ENCODE results near the gene NUFIP2. TPM values are rescaled to one million over a fixed set of nuclear protein-coding genes. Genes with fewer than 3 reads are reported as not detected.
"Not testable (repeated sequence)": the region's sequence is repeated elsewhere in the genome, so short reads cannot be mapped to it uniquely, and the experiment has no call there.

NUFIP2 gene
- total and polyA plus RNA-seq, 2 donors (not counting 3 experiments of a cell fraction or from before 2014, with no cell fraction given), result 27.2 to 51.1 TPM

DNA sequence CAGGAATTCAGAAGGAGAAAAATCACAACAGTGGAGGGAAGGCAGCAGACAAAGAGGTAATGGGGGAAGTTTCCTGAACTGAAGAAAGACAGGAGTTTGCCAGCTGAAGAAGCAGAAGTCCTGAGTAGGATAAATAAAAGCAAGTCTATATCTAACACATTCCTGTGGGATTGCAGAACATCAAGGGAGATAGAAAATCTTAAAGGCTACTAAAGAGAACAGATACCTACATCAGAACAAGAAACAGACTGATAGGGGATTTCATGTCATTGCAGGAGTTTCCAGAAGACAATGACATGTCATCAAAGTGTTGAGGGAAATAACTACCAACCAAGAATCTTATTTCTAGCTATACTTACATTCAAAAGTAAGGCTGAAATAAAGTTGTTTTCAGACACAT, 68.6 kb downstream of the NUFIP2 start:
- intact Hi-C loops (cut with micrococcal nuclease) (no loop called here), dilution Hi-C loops (cut with MboI; ENCODE audit: extremely low pct_ligation_motif_present, low sequenced_read_pairs) (no loop called here)
- Histone ChIP-seq H3K9ac (replicated peaks; ENCODE audit: extremely low read depth, insufficient read depth, low read length) (no peak overlapping the region), H2AFZ (ENCODE audit: low read depth, low read length) (no peak overlapping the region), H3K36me3 (ENCODE audit: control insufficient read depth in 2 of 2, extremely low read depth in 1 of 2, insufficient read depth in 2 of 2, low read length in 2 of 2) (no peaks in the 10 kb centered on the region), H3K4me3 (replicated peaks in 1 of 3; ENCODE audit: insufficient read depth in 1 of 3, low read depth in 1 of 3, low read length in 3 of 3) (no peak overlapping the region), H3K4me2 (ENCODE audit: insufficient read depth, low read length) (no peak overlapping the region), H3K27me3 (ENCODE audit: control insufficient read depth in 2 of 2, insufficient read depth in 2 of 2, low read length in 2 of 2) (no peaks in the 10 kb centered on the region), H4K20me1 (replicated peaks; ENCODE audit: control insufficient read depth, extremely low read depth, insufficient read depth, low read length) (no peaks in the 10 kb centered on the region), H3K4me1 (ENCODE audit: control insufficient read depth, extremely low read depth, insufficient read depth, low read length) (no peaks in the 10 kb centered on the region), H3K9me3 (replicated peaks; ENCODE audit: control insufficient read depth, insufficient read depth, low read length) (no peaks in the 10 kb centered on the region), H3K27ac (ENCODE audit: insufficient read depth, low read depth, low read length) (no peak overlapping the region), H3K79me2 (ENCODE audit: control insufficient read depth, insufficient read depth, low read length) (no peaks in the 10 kb centered on the region), H3K9me1 (replicated peaks; ENCODE audit: control insufficient read depth, extremely low read depth, insufficient read depth, low read length) (no peaks in the 10 kb centered on the region)
- FAIRE-seq, result peak; percentile 18
- no peak for DNase-seq (ENCODE audit: low read depth, low spot score)
- CTCF ChIA-PET, result interaction anchor here (0.9 to 3.4 kb wide), 4 partner anchors 16 to 80 kb away, joined by 3 to 11 read pairs (median 6); partner anchors contain the start of gene MYO18A
- BruUV-seq (replicated peaks), result no TSS peak
- POLR2A ChIA-PET, result interaction anchor here (0.6 to 1.2 kb wide), 2 partner anchors 15 to 35 kb away, joined by 4 to 7 read pairs; no protein-coding TSS in a partner anchor
- no peak for TF ChIP-seq POLR2AphosphoS5 (IDR thresholded peaks at IDR 0.05; ENCODE audit: insufficient read depth, low read depth, low read length)
- no peak for TF ChIP-seq GATA2 (IDR thresholded peaks at IDR 0.05; ENCODE audit: insufficient read depth, insufficient read length, low read depth, low read length)
- TF ChIP-seq, protein P1, sequence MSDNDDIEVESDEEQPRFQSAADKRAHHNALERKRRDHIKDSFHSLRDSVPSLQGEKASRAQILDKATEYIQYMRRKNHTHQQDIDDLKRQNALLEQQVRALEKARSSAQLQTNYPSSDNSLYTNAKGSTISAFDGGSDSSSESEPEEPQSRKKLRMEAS (IDR thresholded peaks at IDR 0.05; ENCODE audit: insufficient read depth, insufficient read length), result no peak
- no peak for TF ChIP-seq JUN (IDR thresholded peaks at IDR 0.05; ENCODE audit: borderline replicate concordance, insufficient read depth, insufficient read length, low read depth)
- TF ChIP-seq EZH2 (IDR thresholded peaks at IDR 0.05; ENCODE audit: borderline replicate concordance, low read depth, low read length, severe bottlenecking), result no peak
- TF ChIP-seq, protein P2, sequence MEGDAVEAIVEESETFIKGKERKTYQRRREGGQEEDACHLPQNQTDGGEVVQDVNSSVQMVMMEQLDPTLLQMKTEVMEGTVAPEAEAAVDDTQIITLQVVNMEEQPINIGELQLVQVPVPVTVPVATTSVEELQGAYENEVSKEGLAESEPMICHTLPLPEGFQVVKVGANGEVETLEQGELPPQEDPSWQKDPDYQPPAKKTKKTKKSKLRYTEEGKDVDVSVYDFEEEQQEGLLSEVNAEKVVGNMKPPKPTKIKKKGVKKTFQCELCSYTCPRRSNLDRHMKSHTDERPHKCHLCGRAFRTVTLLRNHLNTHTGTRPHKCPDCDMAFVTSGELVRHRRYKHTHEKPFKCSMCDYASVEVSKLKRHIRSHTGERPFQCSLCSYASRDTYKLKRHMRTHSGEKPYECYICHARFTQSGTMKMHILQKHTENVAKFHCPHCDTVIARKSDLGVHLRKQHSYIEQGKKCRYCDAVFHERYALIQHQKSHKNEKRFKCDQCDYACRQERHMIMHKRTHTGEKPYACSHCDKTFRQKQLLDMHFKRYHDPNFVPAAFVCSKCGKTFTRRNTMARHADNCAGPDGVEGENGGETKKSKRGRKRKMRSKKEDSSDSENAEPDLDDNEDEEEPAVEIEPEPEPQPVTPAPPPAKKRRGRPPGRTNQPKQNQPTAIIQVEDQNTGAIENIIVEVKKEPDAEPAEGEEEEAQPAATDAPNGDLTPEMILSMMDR (IDR thresholded peaks at IDR 0.05; ENCODE audit: extremely low read depth in 1 of 2, insufficient read depth in 1 of 2, low read depth in 1 of 2, low read length in 2 of 2), result no peak
- TF ChIP-seq MYC (IDR thresholded peaks at IDR 0.05; ENCODE audit: low read depth, low read length), result no peak
- no peak for TF ChIP-seq POLR2A (IDR thresholded peaks at IDR 0.05; ENCODE audit: low read depth, low read length)

DNA sequence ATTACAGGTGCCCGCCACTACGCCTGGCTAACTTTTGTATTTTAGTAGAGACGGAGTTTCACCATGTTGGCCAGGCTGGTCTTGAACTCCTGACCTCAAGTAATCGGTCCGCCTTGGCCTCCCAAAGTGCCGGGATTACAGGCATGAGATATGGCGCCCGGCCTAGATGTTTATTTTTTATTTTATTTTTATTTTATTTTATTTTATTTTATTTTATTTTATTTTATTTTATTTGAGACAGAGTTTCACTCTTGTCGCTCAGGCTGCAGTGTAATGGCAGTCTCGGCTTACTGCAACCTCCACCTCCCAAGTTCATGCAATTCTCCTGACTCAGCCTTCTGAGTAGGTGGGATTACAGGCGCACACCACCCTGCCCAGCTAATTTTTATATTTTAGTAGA, 72.6 kb downstream of the NUFIP2 start:
- H4K20me1 ChIP-seq (replicated peaks; ENCODE audit: control insufficient read depth, extremely low read depth, insufficient read depth, low read length); POLR2A ChIA-PET; dilution Hi-C loops (cut with MboI; ENCODE audit: extremely low pct_ligation_motif_present, low sequenced_read_pairs); H3K4me3 ChIP-seq (replicated peaks in 1 of 3; ENCODE audit: insufficient read depth in 1 of 3, low read depth in 1 of 3, low read length in 3 of 3); H3K9me1 ChIP-seq (replicated peaks; ENCODE audit: control insufficient read depth, extremely low read depth, insufficient read depth, low read length); FAIRE-seq; DNase-seq (ENCODE audit: low read depth, low spot score); H3K36me3 ChIP-seq (ENCODE audit: control insufficient read depth in 2 of 2, extremely low read depth in 1 of 2, insufficient read depth in 2 of 2, low read length in 2 of 2); H3K4me1 ChIP-seq (ENCODE audit: control insufficient read depth, extremely low read depth, insufficient read depth, low read length); H3K27me3 ChIP-seq (ENCODE audit: control insufficient read depth in 2 of 2, insufficient read depth in 2 of 2, low read length in 2 of 2); H3K9me3 ChIP-seq (replicated peaks; ENCODE audit: control insufficient read depth, insufficient read depth, low read length); H2AFZ ChIP-seq (ENCODE audit: low read depth, low read length); H3K27ac ChIP-seq (ENCODE audit: insufficient read depth, low read depth, low read length); BruUV-seq (replicated peaks); H3K79me2 ChIP-seq (ENCODE audit: control insufficient read depth, insufficient read depth, low read length); H3K4me2 ChIP-seq (ENCODE audit: insufficient read depth, low read length); H3K9ac ChIP-seq (replicated peaks; ENCODE audit: extremely low read depth, insufficient read depth, low read length); intact Hi-C loops (cut with micrococcal nuclease): not testable (repeated sequence)
- CTCF ChIA-PET, result interaction anchor here (2.6 to 12.1 kb wide), 7 partner anchors 14 to 97 kb away, joined by 13 to 320 read pairs (median 41); no protein-coding TSS in a partner anchor
